Gastroesophageal sphincter (tissue), 4 donors: ENCODE data around the gene LEMD2. TPM values are rescaled to one million over a fixed set of nuclear protein-coding genes. Genes with fewer than 3 reads are reported as not detected.

Experiments
- ATAC-seq: fragments of 150-250 bp; one replicate; pipeline ENCODE4 v1.9.1; 2016; ENCODE audit warnings: mild to moderate bottlenecking, moderate library complexity
- H3K27ac ChIP-seq, 4 donors: fragments of 200-600 bp; sonication (generic) in 3 of 4; 1 replicate in 3 of 4; 2 replicates in 1 of 4; pipeline ENCODE4 v1.5.1; 2016 to 2019
- H3K27me3 ChIP-seq: fragments of 200-600 bp; sonication (generic); one replicate; pipeline ENCODE4 v1.5.1; 2019
- H3K36me3 ChIP-seq, 2 donors: fragments of 200-600 bp; sonication (generic); one replicate each; pipeline ENCODE4 v1.5.1; 2019; ENCODE audit warnings: control low read depth in 1 of 2
- H3K4me1 ChIP-seq, 3 donors: fragments of 200-600 bp; sonication (generic); 1 replicate in 2 of 3; 2 replicates in 1 of 3; pipeline ENCODE4 v1.5.1; 2016 to 2019; ENCODE audit warnings: control low read depth in 2 of 3
- H3K4me3 ChIP-seq, 2 donors: fragments of 200-600 bp; sonication (generic); one replicate each; pipeline ENCODE4 v1.5.1; 2019; ENCODE audit warnings: mild to moderate bottlenecking in 1 of 2, moderate library complexity in 1 of 2
- H3K9me3 ChIP-seq, 3 donors: fragments of 200-600 bp; sonication (generic); one replicate each; pipeline ENCODE4 v1.5.1; 2017 to 2019; ENCODE audit warnings: control low read depth in 2 of 3
- CTCF ChIP-seq, 4 experiments: fragments of 200-600 bp in 2 of 4; fragments of 450-650 bp in 2 of 4; sonication (generic) in 1 of 4; IDR thresholded peaks; one replicate each; pipeline ENCODE4 v1.5.1; 2017 to 2019; ENCODE audit warnings: antibody characterized with exemption in 4 of 4, mild to moderate bottlenecking in 2 of 4, moderate library complexity in 2 of 4
- EP300 ChIP-seq: sonication (generic); formaldehyde crosslinking; IDR thresholded peaks from one replicate; pipeline ENCODE4 v1.6.1; 2017; ENCODE audit warnings: antibody characterized with exemption, mild to moderate bottlenecking
- POLR2A ChIP-seq, 2 donors: fragments of 450-650 bp; IDR thresholded peaks; one replicate each; pipeline ENCODE4 v1.6.1; 2017; ENCODE audit warnings: antibody characterized with exemption in 2 of 2, mild to moderate bottlenecking in 2 of 2, moderate library complexity in 1 of 2
- POLR2AphosphoS5 ChIP-seq: sonication (generic); formaldehyde crosslinking; IDR thresholded peaks from one replicate; pipeline ENCODE4 v1.6.1; 2017; ENCODE audit warnings: antibody characterized with exemption
- WGBS, 2 donors: methylation state at CpG; one replicate each; pipeline ENCODE4 v1.1.5; 2018; ENCODE audit warnings: low coverage in 1 of 2; 5-methylcytosine and 5-hydroxymethylcytosine counted together
- total RNA-seq, 4 donors: library from RNA; depleted of rRNA; stranded (reverse); fragments of >200 nt; gene quantifications; one replicate each; pipeline ENCODE4 v1.1.0, GENCODE V29; 2016

LEMD2 gene
- total RNA-seq, 4 donors from 2014 or later, result 47.3 to 50.9 (median 49.9) TPM

DNA sequence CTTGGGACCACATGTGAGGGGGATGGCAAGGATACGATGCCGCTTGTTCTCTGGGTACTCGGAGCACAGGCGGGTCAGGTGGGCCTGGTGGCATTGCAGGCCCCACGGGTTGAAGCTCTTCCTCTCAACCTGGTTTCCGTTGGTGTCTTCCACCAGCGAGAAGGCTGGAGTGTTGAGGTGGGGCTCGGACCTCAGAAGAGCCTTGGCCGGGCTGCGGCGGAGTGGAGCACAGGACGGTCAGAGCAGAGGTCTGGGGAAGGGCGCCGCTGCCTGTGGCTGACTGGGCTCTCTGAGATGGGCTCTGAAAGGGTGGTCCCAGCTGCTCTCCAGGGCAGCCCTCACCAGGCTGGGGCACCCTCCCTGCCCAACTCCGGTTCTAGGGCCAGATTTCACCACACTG is 62.2 kb downstream of the LEMD2 start:
- peaks cover 3% of the 10 kb centered on the region for H3K27me3 ChIP-seq
- H3K9me3 ChIP-seq, result no peaks in the 10 kb centered on the region
- no peak for ATAC-seq
- no peak overlapping the region for H3K27ac ChIP-seq
- no peaks in the 10 kb centered on the region for H3K36me3 ChIP-seq
- TF ChIP-seq POLR2A (IDR thresholded peaks at IDR 0.05) (no peak), CTCF (IDR thresholded peaks at IDR 0.05) (no peak), EP300 (no peak), POLR2AphosphoS5 (no peak)
- no peak overlapping the region for H3K4me3 ChIP-seq
- no peaks in the 10 kb centered on the region for H3K4me1 ChIP-seq
- no CpG with 5 or more reads among the region's 15 CpGs for WGBS, 2 donors

- H3K27ac ChIP-seq, result no peak overlapping the region
- no peaks in the 10 kb centered on the region for H3K36me3 ChIP-seq
- H3K9me3 ChIP-seq, result no peaks in the 10 kb centered on the region
- H3K4me3 ChIP-seq, result no peak overlapping the region
- WGBS, 2 donors, result 90 to 94% methylated on average over 4 to 7 of the region's 7 CpGs
- peaks cover 3% of the 10 kb centered on the region for H3K27me3 ChIP-seq
- no peak for TF ChIP-seq EP300
- TF ChIP-seq POLR2A (IDR thresholded peaks at IDR 0.05), result no peak
- TF ChIP-seq CTCF (IDR thresholded peaks at IDR 0.05), result no peak
- TF ChIP-seq POLR2AphosphoS5, result no peak
- ATAC-seq, result no peak
- H3K4me1 ChIP-seq, result no peaks in the 10 kb centered on the region
Observed at GRCh38 chr6:33725891-33726673, 62.8 kb downstream of the LEMD2 start.

GRCh38 chr6:33725222-33725621 is 63.7 kb downstream of the LEMD2 start:
- H3K9me3 ChIP-seq, result no peaks in the 10 kb centered on the region
- 90% methylated on average over 11 to 13 of the region's 14 CpGs for WGBS, 2 donors
- ATAC-seq, result no peak
- no peak overlapping the region for H3K27ac ChIP-seq
- H3K27me3 ChIP-seq, result peaks cover 3% of the 10 kb centered on the region
- no peak overlapping the region for H3K4me3 ChIP-seq
- H3K4me1 ChIP-seq, result no peaks in the 10 kb centered on the region
- no peaks in the 10 kb centered on the region for H3K36me3 ChIP-seq
- no peak for TF ChIP-seq EP300
- TF ChIP-seq POLR2A (IDR thresholded peaks at IDR 0.05), result no peak
- no peak for TF ChIP-seq POLR2AphosphoS5
- no peak for TF ChIP-seq CTCF (IDR thresholded peaks at IDR 0.05)

DNA sequence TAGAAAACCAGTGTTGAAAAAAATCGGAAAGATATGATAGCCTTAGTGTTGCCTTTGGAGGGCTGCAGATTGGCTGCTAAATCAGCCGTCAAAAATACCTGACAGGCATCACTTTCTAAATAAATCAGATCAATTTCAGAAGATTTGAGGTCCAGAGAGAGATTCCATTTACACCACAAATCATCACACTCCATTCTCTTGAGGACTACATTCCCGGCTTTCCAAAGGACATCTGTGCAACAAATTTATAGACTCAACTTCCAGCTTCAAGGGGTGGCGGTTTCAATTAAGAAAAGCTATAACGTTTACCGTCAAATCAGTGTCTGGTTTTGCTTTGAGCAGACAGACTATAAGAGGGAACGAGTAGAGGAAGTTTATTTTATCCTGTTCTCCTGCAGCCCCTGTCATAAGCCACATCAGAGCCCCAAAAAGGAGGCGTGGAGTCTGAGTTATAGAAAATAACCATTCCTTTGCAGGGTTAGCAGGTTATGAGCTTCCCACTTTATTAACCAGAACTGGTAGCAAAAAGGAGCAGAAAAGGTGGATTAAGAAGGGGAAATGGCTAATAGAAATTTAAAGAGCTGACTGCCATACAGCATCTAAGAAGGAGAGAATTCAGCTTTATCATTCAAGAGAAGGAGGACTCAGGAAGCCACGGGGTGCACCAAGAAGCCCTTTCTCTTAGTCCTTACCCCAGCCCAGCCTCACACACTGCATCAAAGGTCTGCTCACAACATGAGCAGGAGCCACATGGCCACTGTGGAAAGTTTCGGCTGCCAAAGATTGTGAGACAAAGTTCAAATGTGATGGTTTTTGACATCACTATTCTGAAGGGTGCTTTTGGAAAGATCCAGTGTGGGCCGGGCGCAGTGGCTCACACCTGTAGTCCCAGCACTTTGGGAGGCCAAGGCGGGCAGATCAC is 64.6 kb downstream of the LEMD2 start:
- TF ChIP-seq EP300, result no peak
- no peak for TF ChIP-seq CTCF (IDR thresholded peaks at IDR 0.05)
- TF ChIP-seq POLR2AphosphoS5, result no peak
- no peak for TF ChIP-seq POLR2A (IDR thresholded peaks at IDR 0.05)
- Histone ChIP-seq H3K27ac (no peak overlapping the region), H3K4me3 (no peak overlapping the region), H3K27me3 (peaks cover 3% of the 10 kb centered on the region), H3K36me3 (no peaks in the 10 kb centered on the region), H3K4me1 (no peaks in the 10 kb centered on the region), H3K9me3 (no peaks in the 10 kb centered on the region)
- WGBS, 2 donors, result 49 to 54% methylated on average over 8 to 11 of the region's 13 CpGs
- no peak for ATAC-seq
